HG03159 (cell line): ENCODE measurements around the gene PEMT.
"Not testable (repeated sequence)": the region's sequence is repeated elsewhere in the genome, so short reads cannot be mapped to it uniquely, and the experiment has no call there.

Source experiments
- ATAC-seq: cut with Tn5 transposase; IDR thresholded peaks from one replicate; pipeline ENCODE4 v1.9.1; 2021; ENCODE audit warnings: mild to moderate bottlenecking, moderate library complexity; ENCODE audit not compliant: unreplicated experiment

Gene PEMT, protein sequence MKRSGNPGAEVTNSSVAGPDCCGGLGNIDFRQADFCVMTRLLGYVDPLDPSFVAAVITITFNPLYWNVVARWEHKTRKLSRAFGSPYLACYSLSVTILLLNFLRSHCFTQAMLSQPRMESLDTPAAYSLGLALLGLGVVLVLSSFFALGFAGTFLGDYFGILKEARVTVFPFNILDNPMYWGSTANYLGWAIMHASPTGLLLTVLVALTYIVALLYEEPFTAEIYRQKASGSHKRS

DNA sequence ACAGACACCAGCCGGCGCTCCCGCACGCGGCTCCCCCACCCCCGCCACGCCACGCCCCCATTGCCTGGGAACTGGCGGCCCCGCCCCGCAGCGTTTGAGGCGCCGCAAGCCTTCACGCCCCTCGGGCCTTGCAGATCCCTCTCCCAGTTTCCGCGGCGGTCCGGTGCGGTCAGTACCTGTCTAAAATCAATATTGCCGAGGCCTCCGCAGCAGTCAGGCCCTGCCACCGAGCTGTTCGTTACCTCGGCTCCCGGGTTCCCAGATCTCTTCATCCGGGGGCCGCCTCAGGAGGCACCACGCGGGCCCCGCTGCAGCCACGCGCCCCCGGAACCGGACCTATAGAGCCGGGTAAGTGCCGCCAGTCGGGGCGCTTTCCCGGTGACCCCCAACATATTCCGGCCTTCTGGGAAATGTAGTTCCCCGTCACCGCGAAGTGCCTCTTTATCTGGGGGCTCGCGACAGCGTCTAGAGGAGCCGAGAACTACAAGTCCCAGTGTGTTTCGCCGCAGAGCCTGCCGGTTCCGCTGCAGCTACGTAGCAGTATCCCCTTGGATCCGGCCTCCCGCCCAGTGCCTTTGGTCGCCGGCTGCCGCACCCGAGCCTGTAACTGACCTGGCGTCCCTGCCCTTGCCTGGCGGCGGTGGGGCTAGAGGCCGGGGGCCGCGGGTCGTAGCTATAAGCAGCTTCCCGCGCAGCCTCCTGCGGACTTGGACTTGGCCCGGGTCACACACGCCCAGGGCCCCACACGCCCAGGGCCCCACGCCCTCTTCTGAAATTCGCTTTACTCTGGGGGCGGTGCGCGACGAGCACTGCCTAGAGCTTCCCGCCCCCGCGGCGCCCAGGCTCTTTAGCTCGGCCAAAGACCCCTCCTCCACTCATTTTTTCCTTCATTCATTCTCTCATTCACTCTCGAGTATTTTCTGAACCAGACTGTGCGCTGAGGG, at the start of gene PEMT:
Gene PEMT (minus strand): TSS at position 354 of the 944 bp plus-strand sequence. CDS start 82 bp downstream, at position 272.
- ATAC-seq, result peak; percentile 94

DNA sequence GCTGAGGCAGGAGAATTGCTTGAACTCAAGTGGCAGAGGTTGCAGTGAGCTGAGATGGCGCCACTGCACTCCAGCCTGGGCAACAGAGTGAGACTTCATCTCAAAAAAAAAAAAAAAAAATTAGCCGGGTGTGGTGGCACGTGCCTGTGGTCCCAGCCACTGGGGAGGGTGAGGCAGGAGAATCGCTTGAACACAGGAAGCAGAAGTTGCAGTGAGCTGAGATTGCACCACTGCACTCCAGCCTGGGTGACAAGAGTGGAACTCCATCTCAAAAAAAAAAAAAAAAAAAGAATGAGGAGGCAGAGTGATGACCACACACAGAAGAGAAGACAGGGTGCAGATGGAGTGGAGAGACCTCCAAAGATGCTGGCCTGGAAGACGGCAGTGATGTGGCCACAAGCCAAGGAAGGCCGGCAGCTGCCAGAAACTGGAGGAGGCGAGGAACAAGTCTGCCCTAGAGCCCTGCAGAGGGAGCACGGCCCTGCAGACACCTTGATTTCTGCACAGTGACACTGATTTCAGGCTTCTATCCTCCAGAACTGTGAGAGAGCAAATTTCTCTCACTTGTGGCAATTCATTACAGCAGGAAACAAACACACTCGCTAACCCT, 48.3 kb upstream of the PEMT start:
- ATAC-seq, result not testable (repeated sequence)

DNA sequence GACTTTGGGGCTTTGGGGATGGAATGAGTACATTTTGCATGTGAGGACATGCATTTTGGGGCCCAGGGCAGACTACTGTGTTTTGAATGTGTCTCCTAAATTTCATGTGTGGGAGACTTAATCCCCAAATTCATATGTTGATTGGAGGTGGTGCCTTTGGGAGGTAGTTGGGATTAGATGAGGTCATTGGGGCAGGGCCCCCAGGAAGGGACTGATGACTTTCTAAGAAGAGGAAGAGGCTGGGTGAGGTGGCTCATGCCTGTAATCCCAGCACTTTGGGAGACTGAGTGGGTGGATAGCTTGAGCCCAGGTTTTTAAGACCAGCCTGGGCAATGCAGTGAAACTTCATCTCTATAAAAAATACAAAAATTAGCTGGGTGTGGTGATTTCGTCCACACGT, 47.0 kb upstream of the PEMT start:
- ATAC-seq, result no peak

DNA sequence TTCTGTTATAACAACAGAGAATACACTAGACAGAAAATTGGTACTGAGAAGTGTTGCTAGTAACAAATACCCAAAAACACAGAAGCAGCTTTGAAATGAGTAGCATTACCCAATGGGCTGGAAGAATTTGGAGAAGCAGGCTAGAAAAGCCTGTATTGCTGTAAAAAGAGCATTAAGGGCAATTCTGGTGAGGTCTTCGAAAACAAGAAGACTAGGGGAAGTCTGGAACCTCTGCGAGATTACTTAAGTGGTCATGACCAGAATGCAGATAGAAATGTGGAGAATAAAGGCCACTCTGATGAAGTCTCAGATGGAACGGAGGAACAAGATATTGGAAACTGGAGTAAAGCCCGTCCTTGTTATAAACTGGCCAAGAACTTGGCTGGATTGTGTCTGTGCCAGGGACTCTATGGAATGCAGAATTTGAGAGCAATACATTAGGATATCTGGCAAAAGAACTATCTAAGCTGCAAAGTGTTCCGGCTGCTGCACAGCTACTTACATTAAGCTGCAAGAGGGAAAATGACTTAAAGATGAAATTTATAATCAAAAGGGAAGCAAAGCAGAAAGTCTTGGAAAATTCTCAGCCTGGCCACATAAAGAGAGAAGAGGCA, 44.9 kb upstream of the PEMT start:
- ATAC-seq, result no peak

DNA sequence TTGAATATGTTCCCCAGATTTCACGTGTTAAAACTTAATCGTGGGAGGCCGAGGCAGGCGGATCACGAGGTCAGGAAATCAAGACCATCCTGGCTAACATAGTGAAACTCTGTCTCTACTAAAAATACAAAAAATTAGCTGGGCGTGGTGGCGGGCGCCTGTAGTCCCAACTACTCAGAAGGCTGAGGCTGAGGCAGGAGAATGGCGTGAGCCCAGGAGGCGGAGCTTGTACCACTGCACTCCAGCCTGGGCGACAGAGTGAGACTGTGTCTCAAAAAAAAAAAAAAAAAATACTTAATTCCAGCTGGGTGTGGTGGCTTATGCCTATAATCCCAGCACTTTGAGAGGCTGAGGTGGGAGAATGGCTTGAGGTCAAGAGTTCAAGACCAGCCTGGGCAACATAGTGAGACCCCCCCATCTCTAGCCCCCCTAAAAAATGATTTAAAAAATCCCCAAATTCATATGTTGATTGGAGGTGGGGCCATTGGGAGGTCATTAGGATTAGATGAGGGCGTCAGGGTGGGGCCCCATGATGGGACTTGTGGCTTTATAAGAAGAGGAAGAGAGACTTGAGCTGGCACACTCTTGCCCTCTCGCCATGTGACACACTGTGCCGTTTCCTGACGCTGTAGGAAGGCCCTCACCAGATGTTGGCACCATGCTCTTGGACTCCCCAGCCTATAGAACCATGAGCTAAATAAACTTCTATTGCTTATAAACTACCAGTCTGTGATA, 44.2 kb upstream of the PEMT start:
- not testable (repeated sequence) for ATAC-seq

DNA sequence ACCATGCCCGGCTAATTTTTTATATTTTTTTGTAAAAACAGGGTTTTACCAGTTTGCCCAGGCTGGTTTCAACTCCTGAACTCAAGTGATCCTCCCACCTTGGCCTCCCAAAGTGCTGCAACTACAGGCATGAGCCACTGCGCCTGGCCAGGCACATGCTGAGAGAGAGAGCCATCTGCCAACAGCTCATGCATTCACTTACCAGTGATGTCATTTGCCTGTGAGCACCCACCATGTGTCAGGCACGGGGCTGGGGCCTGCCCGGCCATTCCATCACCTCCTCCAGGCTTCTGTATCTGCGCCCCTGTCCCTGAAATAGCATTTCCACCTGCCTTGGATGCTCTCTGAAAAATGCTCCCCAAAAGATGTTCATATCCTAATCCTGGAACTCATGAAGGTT, 43.6 kb upstream of the PEMT start:
- no peak for ATAC-seq

DNA sequence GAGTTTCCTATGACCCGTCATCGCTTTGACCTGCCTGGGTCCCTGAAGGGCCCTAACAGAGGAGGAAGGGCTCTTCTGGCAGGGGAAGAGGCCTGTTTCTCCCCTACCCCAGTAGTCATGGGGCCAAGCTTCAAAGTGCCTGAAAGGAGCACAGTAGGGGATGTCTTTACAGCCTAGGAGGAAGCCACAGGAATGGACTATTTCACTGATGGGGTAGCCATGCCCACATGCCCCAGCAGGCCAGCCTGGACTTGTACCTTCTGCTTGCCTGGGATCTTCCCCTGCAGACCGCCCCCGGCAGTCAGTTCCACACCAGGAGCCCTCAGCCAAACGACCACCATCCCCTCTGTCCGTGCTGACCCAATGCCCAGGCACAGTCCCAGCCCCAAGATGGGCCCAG, 41.8 kb upstream of the PEMT start:
- ATAC-seq, result no peak

DNA sequence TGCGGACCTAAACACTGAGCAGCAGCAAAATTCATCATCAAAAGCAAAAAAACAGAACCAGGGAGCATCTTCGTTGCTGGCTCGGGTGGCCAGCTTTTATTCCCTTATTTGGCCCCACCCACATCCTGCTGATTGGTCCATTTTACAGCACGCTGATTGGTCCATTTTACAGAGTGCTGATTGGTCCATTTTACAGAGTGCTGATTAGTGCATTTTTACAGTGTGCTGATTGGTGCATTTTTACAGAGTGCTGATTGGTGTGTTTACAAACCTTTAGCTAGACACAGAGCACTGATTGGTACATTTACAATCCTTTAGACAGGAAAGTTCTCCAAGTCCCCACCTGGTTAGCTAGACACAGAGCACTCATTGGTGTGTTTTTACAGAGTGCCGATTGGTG, 41.2 kb upstream of the PEMT start:
- not testable (repeated sequence) for ATAC-seq

DNA sequence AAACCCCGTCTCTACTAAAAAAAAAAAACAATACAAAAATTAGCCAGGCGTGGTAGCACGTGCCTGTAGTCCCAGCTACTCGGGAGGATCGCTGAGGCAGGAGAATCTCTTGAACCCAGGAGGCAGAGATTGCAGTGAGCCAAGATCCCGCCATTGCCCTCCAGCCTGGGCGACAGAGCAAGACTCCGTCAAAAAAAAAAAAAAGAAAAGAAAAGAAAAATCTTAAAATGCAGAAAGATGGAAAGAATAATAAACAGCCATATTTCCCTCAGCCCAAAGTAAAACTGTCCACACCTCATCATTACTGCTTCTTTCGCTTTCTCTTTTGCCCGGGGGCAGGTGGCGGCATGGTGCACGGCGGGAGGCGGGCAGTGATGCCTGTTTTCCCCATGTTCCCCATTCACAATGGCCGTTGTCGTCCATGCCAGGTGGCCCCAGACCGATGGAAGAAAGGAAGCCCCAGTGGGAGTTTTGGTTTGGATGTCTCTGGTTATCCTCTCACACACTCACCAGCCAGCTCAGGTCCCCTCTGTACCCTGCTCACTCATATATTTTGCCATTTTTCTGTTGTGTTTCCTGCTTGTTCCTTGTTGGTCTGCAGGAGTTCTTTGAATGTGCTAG, 37.0 kb upstream of the PEMT start:
- no peak for ATAC-seq

DNA sequence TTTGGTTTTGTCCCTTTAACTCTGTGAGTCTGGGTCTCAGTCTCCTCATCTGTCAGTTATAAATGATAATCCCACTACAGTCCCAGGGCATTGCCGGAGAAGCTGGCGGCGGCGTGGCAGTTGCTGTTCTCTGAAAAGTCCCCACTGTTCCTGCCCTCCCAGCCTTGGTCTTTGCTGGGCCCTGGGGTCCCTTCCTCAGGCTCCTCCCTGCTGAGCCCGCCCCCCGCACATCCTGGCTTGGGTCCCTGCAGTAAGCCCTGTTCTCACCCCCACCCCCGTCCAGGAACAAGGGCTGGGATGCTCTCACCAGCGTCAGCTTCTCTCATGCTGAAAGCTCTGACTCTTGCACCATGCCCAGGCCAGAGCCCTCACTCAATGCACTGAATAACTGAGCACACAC, 35.3 kb upstream of the PEMT start:
- ATAC-seq, result no peak

DNA sequence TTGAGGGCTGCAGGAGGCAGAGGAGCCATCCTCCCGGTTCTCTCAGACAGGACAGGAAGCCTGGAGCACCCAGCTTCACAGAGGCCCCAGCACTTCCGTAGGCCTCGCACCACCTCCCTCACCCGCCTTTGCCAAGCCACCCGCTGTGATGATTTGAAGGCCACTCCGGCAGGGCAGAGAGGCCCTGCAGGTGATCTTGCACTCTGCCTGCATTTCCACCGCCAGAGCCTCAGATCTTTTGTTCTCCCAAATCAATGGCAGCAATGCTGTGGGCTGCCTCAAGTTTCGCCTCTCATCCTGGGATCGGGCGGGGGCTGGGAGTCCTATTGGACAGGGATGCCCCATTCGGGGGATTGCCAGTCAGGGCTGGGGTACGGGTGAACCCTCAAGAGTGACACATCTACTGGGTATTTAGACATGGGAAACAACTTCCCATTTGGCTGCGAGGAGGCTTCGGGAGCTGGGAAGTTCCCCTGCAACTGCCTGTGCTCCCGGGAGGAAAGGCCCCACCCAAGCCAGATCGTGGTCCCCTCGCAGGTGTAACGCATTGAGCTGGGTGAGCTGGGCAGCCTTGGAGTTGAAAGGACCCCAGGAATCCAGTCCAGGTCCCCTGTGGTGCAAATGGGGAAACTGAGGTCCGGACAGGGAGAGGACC, 34.8 kb upstream of the PEMT start:
- ATAC-seq, result no peak

DNA sequence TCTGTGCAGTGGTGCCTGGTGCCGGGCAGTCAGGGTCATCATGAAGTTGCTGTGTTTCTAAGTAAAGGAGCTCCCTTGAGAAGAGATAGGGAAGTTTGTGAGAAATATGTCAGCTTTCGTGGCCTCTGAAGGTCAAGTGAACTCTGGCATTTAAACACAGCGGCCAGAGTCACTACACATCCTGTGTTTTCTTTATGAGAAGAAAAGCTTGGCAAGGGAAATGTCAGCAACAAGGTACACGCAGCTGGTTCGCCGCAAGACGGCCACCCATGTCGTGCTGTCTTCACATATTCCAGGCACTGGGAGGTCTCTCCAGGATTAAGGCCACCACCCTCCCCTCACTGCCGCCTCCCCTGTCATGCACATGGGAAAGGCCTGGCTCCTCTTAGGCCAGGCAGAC, 33.2 kb upstream of the PEMT start:
- ATAC-seq, result no peak

DNA sequence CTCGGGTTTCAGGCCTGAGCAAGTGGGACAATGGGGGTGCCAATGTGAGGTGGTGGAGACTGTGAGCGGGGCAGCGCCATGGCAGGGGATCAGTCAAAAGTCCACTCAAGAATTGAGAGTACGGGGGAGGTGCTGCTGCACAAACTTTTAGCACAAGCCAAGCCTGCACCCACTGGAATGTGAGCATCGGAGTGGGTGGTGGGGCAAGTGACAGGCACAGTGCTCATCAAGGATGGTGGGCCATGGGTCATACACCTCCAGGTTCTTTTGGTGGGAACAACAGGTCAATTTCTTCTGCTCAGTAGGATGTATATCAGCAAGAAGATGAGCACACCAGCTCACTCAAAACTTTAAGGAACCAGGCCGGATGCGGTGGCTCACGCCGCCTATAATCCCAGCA, 32.4 kb upstream of the PEMT start:
- no peak for ATAC-seq

DNA sequence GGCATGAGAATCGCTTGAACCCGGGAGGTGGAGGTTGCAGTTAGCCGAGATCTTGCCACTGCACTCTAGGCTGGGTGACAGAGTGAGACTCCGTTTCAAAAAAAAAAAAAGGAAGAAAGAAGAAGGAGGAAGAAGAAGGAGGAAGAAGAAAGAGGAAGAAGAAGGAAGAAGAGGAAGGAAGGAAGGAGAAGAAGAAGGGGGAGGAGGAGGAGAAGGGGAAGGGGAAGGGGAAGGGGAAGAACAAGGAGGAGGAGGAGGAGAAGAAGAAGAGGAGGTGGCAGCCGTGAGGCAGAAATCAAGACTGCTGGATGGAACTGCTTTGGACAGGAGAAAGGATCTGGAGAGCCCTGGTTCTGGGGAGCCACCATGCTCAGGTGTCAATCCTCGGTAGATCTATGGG, 29.7 kb upstream of the PEMT start:
- no peak for ATAC-seq

DNA sequence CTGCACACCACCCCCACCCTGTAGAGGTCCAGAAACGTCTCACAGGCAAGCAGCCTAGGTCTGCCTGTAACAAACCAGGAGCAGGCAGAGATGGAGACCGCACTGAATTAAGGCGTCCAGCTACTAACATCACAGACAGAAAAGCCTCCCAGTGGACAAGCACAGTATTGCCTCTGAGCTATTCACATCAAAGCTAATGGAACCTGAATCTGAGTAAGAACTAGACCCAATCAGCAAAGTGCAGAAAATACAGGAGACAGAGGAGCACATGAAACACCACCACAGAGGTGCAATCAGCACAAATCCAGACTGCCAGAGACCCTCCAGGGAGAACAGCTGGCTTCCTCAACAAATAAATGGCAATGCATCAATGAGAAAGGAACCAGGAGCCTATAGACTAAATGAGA, 22.2 kb upstream of the PEMT start:
- no peak for ATAC-seq

DNA sequence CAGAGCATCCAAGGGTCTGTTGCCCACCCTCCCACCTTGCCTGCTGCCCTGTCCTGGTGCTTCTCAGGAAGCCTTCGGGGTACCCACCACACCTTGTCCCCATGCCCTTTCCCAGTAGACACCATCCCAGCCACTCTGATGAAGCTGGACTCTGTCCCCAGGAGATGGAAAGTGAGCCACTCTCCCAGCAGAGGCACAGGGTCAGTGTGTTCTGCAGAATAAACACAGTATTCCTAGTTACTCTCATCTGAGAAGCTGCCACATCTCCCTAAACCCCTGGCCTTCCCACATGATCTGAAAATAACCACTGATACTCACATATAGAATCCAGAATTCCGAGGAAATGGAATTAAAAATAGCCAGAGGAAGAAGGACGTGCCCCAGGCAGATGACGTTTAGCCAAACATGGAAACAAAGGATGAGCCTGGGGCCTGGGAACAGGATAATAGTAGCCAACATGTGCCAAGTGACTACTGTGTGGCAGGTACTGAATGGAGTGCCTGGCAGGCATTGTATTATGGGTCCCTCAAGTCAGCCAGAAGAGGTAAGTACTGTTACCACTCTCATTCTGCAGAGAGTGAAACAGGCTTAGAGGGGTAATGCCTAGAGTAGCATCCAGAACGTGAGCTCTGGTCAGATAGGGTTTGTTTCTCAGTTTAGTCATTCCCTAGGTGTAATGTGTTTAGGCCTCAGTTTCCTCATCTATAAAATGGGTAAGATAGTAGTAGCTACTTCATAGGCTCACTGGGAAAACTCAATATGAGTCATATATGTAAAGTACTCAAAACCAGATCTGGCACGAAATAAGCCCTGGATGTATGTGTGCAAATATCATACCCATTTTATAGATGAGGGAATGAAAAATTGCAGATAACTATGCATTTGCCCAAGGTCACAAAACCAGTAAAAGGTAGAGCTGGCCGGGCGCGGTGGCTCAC, 20.8 kb upstream of the PEMT start:
- no peak for ATAC-seq

DNA sequence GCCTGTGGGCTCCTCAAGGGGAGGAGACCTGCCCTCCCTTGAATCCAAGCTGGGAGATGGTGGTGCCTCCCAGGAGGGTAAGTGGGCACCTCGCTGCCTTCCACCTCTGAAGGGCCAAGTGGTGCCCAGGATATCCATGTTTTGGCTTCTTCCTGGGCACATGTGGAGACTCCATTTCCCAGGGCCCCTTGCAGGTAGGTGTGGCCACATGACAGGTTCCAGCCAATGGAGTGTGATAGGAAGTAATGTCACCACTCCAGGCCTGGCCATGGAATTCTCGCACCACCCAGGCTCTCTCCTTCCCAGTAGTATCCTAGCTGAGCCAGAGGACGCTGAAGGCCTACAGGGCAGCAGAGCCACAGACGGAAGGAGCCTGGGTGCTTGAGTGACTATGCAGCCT, 17.6 kb upstream of the PEMT start:
- ATAC-seq, result no peak

DNA sequence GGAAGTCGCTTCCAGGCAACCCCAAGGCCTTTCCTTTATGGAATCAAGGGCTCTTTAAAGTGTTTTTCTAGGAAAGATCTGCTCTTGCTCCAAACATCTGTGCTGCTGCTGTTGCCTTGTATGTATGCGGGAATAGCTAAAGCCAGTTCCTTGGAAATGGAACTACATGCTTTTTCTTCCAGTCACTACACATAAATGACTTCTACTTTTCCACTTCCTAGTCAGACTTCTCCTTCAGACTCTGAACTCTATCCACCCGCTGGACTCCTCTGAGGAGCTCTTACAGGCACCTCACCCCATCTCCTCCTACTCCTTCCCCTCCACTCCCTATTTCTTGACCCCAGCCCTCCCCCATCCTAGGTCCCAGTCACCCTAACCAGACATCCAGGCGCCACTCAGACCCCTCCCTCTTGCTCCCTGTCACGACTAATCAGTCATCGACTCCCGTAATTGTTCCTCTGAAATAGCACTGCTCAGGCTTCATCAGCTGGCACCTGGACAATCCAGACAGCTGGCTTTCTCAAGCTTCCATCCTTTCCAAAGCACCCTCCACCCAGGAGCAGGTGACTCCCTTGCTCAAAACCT, 15.0 kb upstream of the PEMT start:
- ATAC-seq, result no peak
